A673 (cell line): Measurements from ENCODE around the gene ZFAND2A. TPM values are rescaled to one million over a fixed set of nuclear protein-coding genes. Genes with fewer than 3 reads are reported as not detected.

ENCODE experiments used
- BruUV-seq: library from RNA; stranded (reverse); fragments of 400-500 nt; replicated peaks from 2 replicates; lab custom pipeline; 2021; lab: Mats Ljungman, UMichigan
- CTCF ChIA-PET: fragments of 300-600 bp; sonication (Branson Sonifier 250); formaldehyde crosslinking; loops from one replicate; lab custom pipeline; 2022; ENCODE audit warnings: antibody characterized with exemption; lab: Charles Lee
- POLR2A ChIA-PET: fragments of 300-600 bp; sonication (Branson Sonifier 250); formaldehyde crosslinking; loops from one replicate; lab custom pipeline; 2022; ENCODE audit warnings: antibody characterized with exemption; ENCODE audit not compliant: low non-redundant PET; lab: Charles Lee
- DNase-seq: peaks from one replicate; pipeline ENCODE4 v3.0.0-alpha.2; 2015; ENCODE audit warnings: low spot score
- H3K27ac ChIP-seq: fragments of 200-600 bp; sonication (generic); 2 replicates; pipeline ENCODE4 v1.5.1; 2016; ENCODE audit warnings: mixed run types, low read depth, mild to moderate bottlenecking, mixed read lengths, antibody characterized with exemption, low read length; ENCODE audit not compliant: poor library complexity, severe bottlenecking
- H3K27me3 ChIP-seq: fragments of 200-600 bp; sonication (generic); replicated peaks from 2 replicates; pipeline ENCODE4 v1.6.1; 2017; ENCODE audit warnings: mixed run types, low read depth, mild to moderate bottlenecking, mixed read lengths, antibody characterized with exemption, low read length; ENCODE audit not compliant: insufficient read depth, poor library complexity
- H3K36me3 ChIP-seq: fragments of 200-600 bp; sonication (generic); 2 replicates; pipeline ENCODE4 v1.6.1; 2016; ENCODE audit warnings: mixed run types, mild to moderate bottlenecking, mixed read lengths, antibody characterized with exemption, low read length; ENCODE audit not compliant: insufficient read depth, poor library complexity, severe bottlenecking
- H3K4me1 ChIP-seq: fragments of 200-600 bp; sonication (generic); 2 replicates; pipeline ENCODE4 v1.6.1; 2017; ENCODE audit warnings: mixed run types, mild to moderate bottlenecking, mixed read lengths, antibody characterized with exemption, low read length; ENCODE audit not compliant: insufficient read depth, poor library complexity, severe bottlenecking
- H3K4me3 ChIP-seq: fragments of 200-600 bp; sonication (generic); 2 replicates; pipeline ENCODE4 v1.5.1; 2016; ENCODE audit warnings: low read depth, mixed run types, mild to moderate bottlenecking, mixed read lengths, low read length; ENCODE audit not compliant: poor library complexity, severe bottlenecking
- H3K9me3 ChIP-seq: fragments of 200-600 bp; sonication (generic); 2 replicates; pipeline ENCODE4 v1.6.1; 2016; ENCODE audit warnings: mixed run types, low read depth, mild to moderate bottlenecking, mixed read lengths, antibody characterized with exemption, low read length; ENCODE audit not compliant: poor library complexity, severe bottlenecking
- EZH2 ChIP-seq: fragments of 200-600 bp; sonication (generic); IDR thresholded peaks from 2 replicates; pipeline ENCODE4 v1.6.1; 2017; ENCODE audit warnings: borderline replicate concordance, low read depth, mild to moderate bottlenecking, mixed read lengths, antibody characterized with exemption, low read length; ENCODE audit not compliant: poor library complexity, severe bottlenecking
- intact Hi-C: fragments of 100-400 bp; cut with micrococcal nuclease; formaldehyde crosslinking; loops from one replicate; pipeline ENCODE4 v1.10.0; 2022; ENCODE audit not compliant: unreplicated experiment
- total RNA-seq: library from RNA; stranded (reverse); gene quantifications from 2 replicates; pipeline ENCODE4 v1.2.3, GENCODE V29; 2021
- TF ChIP-seq, protein P1 (sequence below): fragments of 300-800, 200-600 bp; sonication (generic); conservative IDR thresholded peaks from 2 replicates; pipeline ENCODE4 v1.5.1; 2017; ENCODE audit warnings: low read depth, mild to moderate bottlenecking, antibody characterized with exemption, low read length, moderate library complexity, mixed read lengths

ZFAND2A gene
- total RNA-seq, 1 experiment from 2014 or later, result 27.4 TPM

DNA sequence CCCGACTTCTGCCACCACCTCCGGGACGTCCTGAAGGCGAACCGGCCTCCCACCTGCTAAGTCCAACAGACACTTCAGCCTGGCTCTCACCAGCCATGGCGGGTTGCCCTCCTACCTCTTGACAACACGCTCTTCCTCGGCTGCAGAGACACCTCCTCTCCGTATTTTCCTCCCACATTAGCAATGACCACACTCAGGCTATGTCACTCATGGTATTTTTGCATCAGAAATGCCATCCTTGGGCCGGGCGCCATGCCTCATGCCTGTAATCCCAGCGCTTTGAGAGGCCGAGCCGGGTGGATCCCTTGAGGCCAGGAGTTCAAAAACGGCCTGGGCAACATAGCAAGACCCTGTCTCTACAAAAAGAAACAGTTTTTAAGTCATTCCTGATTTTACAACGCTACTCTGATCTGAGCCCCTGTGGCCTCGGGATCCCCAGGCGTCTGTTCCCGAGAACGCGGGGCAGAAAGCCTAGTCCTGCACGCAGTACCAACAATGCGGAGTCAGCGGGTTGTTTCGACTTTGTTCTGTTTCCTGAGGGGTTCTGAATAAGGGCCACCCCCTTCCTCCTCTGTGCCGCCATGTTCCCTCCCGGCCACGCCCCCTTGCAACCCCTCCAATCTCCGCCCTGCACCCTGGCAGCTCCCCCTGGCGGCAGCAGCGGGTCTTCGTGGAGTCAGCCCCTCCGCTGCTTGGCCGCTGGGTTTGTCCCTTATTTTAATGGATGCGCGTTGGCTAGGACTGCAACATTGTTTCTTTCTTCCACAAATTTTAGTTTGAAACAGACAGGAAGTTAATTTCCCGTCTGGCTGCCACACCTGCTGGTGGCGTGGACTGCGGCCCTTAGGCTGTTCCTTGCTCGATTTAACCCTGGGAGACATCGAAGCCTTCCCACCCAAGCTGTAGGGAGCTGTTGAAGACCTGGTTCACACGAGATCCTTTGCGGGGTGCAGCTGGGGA lies 9.7 kb upstream of the ZFAND2A start:
- TSS peak; percentile 92 for BruUV-seq
- POLR2A ChIA-PET, result no interaction called here
- H3K27me3 ChIP-seq, result no peaks in the 10 kb centered on the region
- peaks cover 3% of the 10 kb centered on the region for H3K36me3 ChIP-seq
- H3K9me3 ChIP-seq, result no peaks in the 10 kb centered on the region
- intact Hi-C loops, result no loop called here
- H3K4me3 ChIP-seq, result peak overlapping the region; percentile 48
- CTCF ChIA-PET, result no interaction called here
- H3K4me1 ChIP-seq, result no peaks in the 10 kb centered on the region
- no peak for TF ChIP-seq EZH2
- TF ChIP-seq, protein P1, sequence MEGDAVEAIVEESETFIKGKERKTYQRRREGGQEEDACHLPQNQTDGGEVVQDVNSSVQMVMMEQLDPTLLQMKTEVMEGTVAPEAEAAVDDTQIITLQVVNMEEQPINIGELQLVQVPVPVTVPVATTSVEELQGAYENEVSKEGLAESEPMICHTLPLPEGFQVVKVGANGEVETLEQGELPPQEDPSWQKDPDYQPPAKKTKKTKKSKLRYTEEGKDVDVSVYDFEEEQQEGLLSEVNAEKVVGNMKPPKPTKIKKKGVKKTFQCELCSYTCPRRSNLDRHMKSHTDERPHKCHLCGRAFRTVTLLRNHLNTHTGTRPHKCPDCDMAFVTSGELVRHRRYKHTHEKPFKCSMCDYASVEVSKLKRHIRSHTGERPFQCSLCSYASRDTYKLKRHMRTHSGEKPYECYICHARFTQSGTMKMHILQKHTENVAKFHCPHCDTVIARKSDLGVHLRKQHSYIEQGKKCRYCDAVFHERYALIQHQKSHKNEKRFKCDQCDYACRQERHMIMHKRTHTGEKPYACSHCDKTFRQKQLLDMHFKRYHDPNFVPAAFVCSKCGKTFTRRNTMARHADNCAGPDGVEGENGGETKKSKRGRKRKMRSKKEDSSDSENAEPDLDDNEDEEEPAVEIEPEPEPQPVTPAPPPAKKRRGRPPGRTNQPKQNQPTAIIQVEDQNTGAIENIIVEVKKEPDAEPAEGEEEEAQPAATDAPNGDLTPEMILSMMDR, result peak; percentile 93
- peak; percentile 90 for DNase-seq
- H3K27ac ChIP-seq, result peak overlapping the region; percentile 81

DNA sequence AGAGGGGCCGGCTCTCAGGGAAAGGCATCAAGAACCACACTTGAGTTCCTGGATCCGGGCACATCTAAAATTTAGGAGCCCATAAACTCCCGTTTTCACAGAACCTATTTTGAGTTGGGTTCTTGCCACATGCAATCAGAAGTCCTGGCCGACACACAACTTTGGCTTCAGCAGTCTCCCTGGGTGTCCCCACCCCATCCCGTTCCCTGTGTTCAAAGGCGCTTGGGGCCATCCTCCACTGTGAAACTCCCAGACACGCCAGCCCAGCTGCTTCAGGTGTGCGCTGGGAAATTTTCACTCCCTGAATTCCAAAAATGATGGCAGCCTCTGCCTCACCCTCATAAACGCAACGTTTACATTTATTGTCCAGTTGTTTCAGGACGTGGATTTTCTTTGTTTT lies 8.4 kb upstream of the ZFAND2A start:
- peaks cover 7% of the 10 kb centered on the region for H3K36me3 ChIP-seq
- H3K27me3 ChIP-seq, result no peaks in the 10 kb centered on the region
- ChIA-PET CTCF (no interaction called here), POLR2A (interaction anchor here (0.5 kb wide), 1 partner anchor 164 kb away, joined by 4 read pairs; no protein-coding TSS in a partner anchor)
- no TSS peak for BruUV-seq
- no peaks in the 10 kb centered on the region for H3K4me1 ChIP-seq
- no peak for TF ChIP-seq EZH2
- TF ChIP-seq, protein P1, result no peak
- H3K27ac ChIP-seq, result no peak overlapping the region
- no peak overlapping the region for H3K4me3 ChIP-seq
- intact Hi-C loops, result no loop called here
- no peaks in the 10 kb centered on the region for H3K9me3 ChIP-seq
- DNase-seq, result no peak

DNA sequence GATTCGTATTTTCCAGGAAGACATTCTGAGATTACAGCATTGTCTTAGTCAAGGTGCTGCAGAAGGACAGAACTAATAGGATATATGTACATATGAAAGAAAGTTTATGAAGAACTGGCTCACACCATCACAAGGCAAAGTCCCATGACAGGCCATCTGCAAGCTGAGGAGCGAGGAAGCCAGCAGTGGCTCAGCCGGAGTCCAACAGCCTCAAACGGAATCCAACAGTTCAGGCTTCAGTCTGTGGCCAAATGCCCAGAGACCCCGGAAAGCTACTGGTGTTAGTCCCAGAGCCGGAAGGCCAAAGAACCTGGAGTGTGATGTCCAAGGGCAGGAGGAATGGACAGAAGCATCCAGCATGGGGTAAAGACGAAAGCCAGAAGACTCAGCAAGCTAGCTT lies 4.4 kb upstream of the ZFAND2A start:
- Histone ChIP-seq H3K27me3 (no peaks in the 10 kb centered on the region), H3K27ac (no peak overlapping the region), H3K4me1 (no peaks in the 10 kb centered on the region), H3K4me3 (no peak overlapping the region), H3K9me3 (no peaks in the 10 kb centered on the region), H3K36me3 (peaks cover 13% of the 10 kb centered on the region)
- TF ChIP-seq, protein P1, result no peak
- TF ChIP-seq EZH2, result no peak
- intact Hi-C loops, result no loop called here
- no TSS peak for BruUV-seq
- CTCF ChIA-PET, result no interaction called here
- DNase-seq, result no peak
- POLR2A ChIA-PET, result no interaction called here
